HUES6 (cell line): ENCODE measurements around the gene CFAP92.
"Not testable (repeated sequence)": the region's sequence is repeated elsewhere in the genome, so short reads cannot be mapped to it uniquely, and the experiment has no call there.

Experiments used
- H3K27ac ChIP-seq: 2 replicates; pipeline ENCODE4 v1.7.0; 2013; ENCODE audit warnings: low read depth, mild to moderate bottlenecking, low read length, inconsistent platforms
- H3K27me3 ChIP-seq: 2 replicates; pipeline ENCODE4 v1.6.1; 2013; ENCODE audit warnings: low read length; ENCODE audit not compliant: control insufficient read depth, insufficient read depth
- H3K36me3 ChIP-seq: 2 replicates; pipeline ENCODE4 v1.6.1; 2013; ENCODE audit warnings: low read length; ENCODE audit not compliant: control insufficient read depth, insufficient read depth
- H3K4me1 ChIP-seq: 2 replicates; pipeline ENCODE4 v1.6.1; 2013; ENCODE audit warnings: low read length; ENCODE audit not compliant: control insufficient read depth, insufficient read depth
- H3K4me3 ChIP-seq: 2 replicates; pipeline ENCODE4 v1.5.1; 2013; ENCODE audit warnings: low read depth, low read length
- H3K9ac ChIP-seq: one replicate; pipeline ENCODE4 v1.6.1; 2013; ENCODE audit warnings: mild to moderate bottlenecking, low read length
- H3K9me3 ChIP-seq: 2 replicates; pipeline ENCODE4 v1.6.1; 2013; ENCODE audit warnings: low read depth, low read length; ENCODE audit not compliant: control insufficient read depth, insufficient read depth

CFAP92 gene

GRCh38 chr3:128932516-128933212 is 61.2 kb downstream of the CFAP92 start:
- no peak overlapping the region for H3K27ac ChIP-seq
- no peak overlapping the region for H3K9ac ChIP-seq
- peaks cover 15% of the 10 kb centered on the region; the same call in 1 of the 2 replicates for H3K9me3 ChIP-seq
- no peak overlapping the region for H3K4me3 ChIP-seq
- no peaks in the 10 kb centered on the region for H3K36me3 ChIP-seq
- peaks cover 4% of the 10 kb centered on the region; the same call in 1 of the 2 replicates for H3K27me3 ChIP-seq
- no peaks in the 10 kb centered on the region for H3K4me1 ChIP-seq

- H3K4me3 ChIP-seq: no peak overlapping the region
- H3K27ac ChIP-seq: no peak overlapping the region
- peaks cover 27% of the 10 kb centered on the region for H3K9me3 ChIP-seq
- no peaks in the 10 kb centered on the region for H3K4me1 ChIP-seq
- H3K9ac ChIP-seq: no peak overlapping the region
- no peaks in the 10 kb centered on the region for H3K36me3 ChIP-seq
- peaks cover 4% of the 10 kb centered on the region; the same call in 1 of the 2 replicates for H3K27me3 ChIP-seq
These were observed 62.8 kb downstream of the CFAP92 start for GRCh38 chr3:128931046-128931445.

GRCh38 chr3:128929364-128929763 is 64.5 kb downstream of the CFAP92 start:
- Histone ChIP-seq H3K9me3 (peaks cover 42% of the 10 kb centered on the region), H3K27me3 (peaks cover 4% of the 10 kb centered on the region; the same call in 1 of the 2 replicates)

GRCh38 chr3:128923986-128924385 is 69.9 kb downstream of the CFAP92 start:
- not testable (repeated sequence) for H3K4me1 ChIP-seq, H3K9ac ChIP-seq, H3K27me3 ChIP-seq, H3K27ac ChIP-seq, H3K4me3 ChIP-seq
- H3K36me3 ChIP-seq: peaks cover 11% of the 10 kb centered on the region
- H3K9me3 ChIP-seq: peaks cover 88% of the 10 kb centered on the region

More at GRCh38 chr3:128929364-128929763, 64.5 kb downstream of the CFAP92 start:
- no peak overlapping the region for H3K9ac ChIP-seq
- H3K27ac ChIP-seq: no peak overlapping the region
- no peaks in the 10 kb centered on the region for H3K36me3 ChIP-seq
- H3K4me1 ChIP-seq: no peaks in the 10 kb centered on the region
- H3K4me3 ChIP-seq: no peak overlapping the region

GRCh38 chr3:128923576-128923975 is 70.3 kb downstream of the CFAP92 start:
- no peaks in the 10 kb centered on the region for H3K27me3 ChIP-seq
- H3K4me1 ChIP-seq: no peaks in the 10 kb centered on the region
- H3K9me3 ChIP-seq: peaks cover 85% of the 10 kb centered on the region
- H3K4me3 ChIP-seq: no peak overlapping the region
- no peak overlapping the region for H3K27ac ChIP-seq
- peaks cover 15% of the 10 kb centered on the region for H3K36me3 ChIP-seq
- no peak overlapping the region for H3K9ac ChIP-seq

GRCh38 chr3:128922804-128923459 is 70.9 kb downstream of the CFAP92 start:
- Histone ChIP-seq H3K4me3 (no peak overlapping the region), H3K9me3 (peaks cover 87% of the 10 kb centered on the region), H3K4me1 (no peaks in the 10 kb centered on the region), H3K9ac (no peak overlapping the region), H3K27me3 (no peaks in the 10 kb centered on the region), H3K36me3 (peaks cover 21% of the 10 kb centered on the region), H3K27ac (no peak overlapping the region)

- H3K9me3 ChIP-seq: peaks cover 68% of the 10 kb centered on the region
- no peak overlapping the region for H3K9ac ChIP-seq
- no peak overlapping the region for H3K4me3 ChIP-seq
- no peak overlapping the region for H3K27ac ChIP-seq
- no peaks in the 10 kb centered on the region for H3K27me3 ChIP-seq
- no peaks in the 10 kb centered on the region for H3K4me1 ChIP-seq
- H3K36me3 ChIP-seq: peaks cover 51% of the 10 kb centered on the region
These were observed 73.9 kb downstream of the CFAP92 start for GRCh38 chr3:128919988-128920387.

GRCh38 chr3:128917291-128917690 is 76.6 kb downstream of the CFAP92 start:
- Histone ChIP-seq H3K9me3 (peaks cover 41% of the 10 kb centered on the region), H3K27ac (no peak overlapping the region), H3K36me3 (peaks cover 78% of the 10 kb centered on the region), H3K4me1 (no peaks in the 10 kb centered on the region), H3K27me3 (no peaks in the 10 kb centered on the region), H3K4me3 (no peak overlapping the region), H3K9ac (no peak overlapping the region)

- Histone ChIP-seq H3K9me3 (peaks cover 21% of the 10 kb centered on the region), H3K27ac (no peak overlapping the region), H3K4me3 (no peak overlapping the region), H3K27me3 (no peaks in the 10 kb centered on the region), H3K9ac (no peak overlapping the region), H3K36me3 (peaks cover 96% of the 10 kb centered on the region), H3K4me1 (no peaks in the 10 kb centered on the region)
These were observed 78.8 kb downstream of the CFAP92 start for GRCh38 chr3:128914966-128915645.

- Histone ChIP-seq H3K9me3 (no peaks in the 10 kb centered on the region), H3K4me1 (no peaks in the 10 kb centered on the region), H3K4me3 (no peak overlapping the region), H3K27ac (no peak overlapping the region), H3K9ac (no peak overlapping the region), H3K27me3 (no peaks in the 10 kb centered on the region), H3K36me3 (peaks cover 96% of the 10 kb centered on the region)
These were observed 82.0 kb downstream of the CFAP92 start for GRCh38 chr3:128911911-128912310.

GRCh38 chr3:128910006-128910405 is 83.9 kb downstream of the CFAP92 start:
- H3K36me3 ChIP-seq: peaks cover 96% of the 10 kb centered on the region
- no peak overlapping the region for H3K4me3 ChIP-seq
- no peak overlapping the region for H3K9ac ChIP-seq
- H3K4me1 ChIP-seq: no peaks in the 10 kb centered on the region
- H3K27ac ChIP-seq: no peak overlapping the region
- H3K9me3 ChIP-seq: no peaks in the 10 kb centered on the region
- H3K27me3 ChIP-seq: no peaks in the 10 kb centered on the region
